ENCODE data around the gene ADAMTS17. TPM values are rescaled to one million over a fixed set of nuclear protein-coding genes. Genes with fewer than 3 reads are reported as not detected.

Gene ADAMTS17
- total RNA-seq, 4 donors from 2014 or later: 5.0 to 16.2 (median 11.6) TPM

DNA sequence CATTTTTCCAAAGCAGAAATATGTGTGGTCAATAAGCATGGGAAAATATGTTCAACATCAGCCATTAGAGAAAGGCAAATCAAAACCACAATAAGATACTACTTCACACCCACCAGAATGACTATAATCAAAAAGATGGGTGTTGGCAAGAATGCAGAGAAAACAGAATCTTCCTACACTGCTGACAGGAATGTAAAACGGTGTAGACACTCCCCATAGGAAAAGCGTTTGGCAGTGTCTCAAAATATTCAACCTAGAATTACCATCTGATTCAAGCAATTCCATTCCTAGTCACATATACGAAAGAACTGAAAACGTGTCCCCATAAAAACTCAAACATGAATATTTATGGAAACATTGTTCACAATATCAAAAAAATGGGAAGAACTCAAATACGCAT lies 123.3 kb downstream of the ADAMTS17 start:
- in situ Hi-C loops (cut with MboI; ENCODE audit: low sequenced_read_pairs in 4 of 4): no loop called here
- Histone ChIP-seq H3K27me3 (no peaks in the 10 kb centered on the region), H3K4me3 (no peak overlapping the region), H3K27ac (no peak overlapping the region), H3K9me3 (no peaks in the 10 kb centered on the region), H3K4me1 (peaks cover 8 to 14% of the 10 kb centered on the region in 2 donors), H3K36me3 (no peaks in the 10 kb centered on the region)
- intact Hi-C loops (cut with DNase I; ENCODE audit: low total_unique reads): no loop called here
- ATAC-seq (no peak), DNase-seq (no peak)
- no peak for TF ChIP-seq POLR2A (IDR thresholded peaks at IDR 0.05)
- TF ChIP-seq, protein P1, sequence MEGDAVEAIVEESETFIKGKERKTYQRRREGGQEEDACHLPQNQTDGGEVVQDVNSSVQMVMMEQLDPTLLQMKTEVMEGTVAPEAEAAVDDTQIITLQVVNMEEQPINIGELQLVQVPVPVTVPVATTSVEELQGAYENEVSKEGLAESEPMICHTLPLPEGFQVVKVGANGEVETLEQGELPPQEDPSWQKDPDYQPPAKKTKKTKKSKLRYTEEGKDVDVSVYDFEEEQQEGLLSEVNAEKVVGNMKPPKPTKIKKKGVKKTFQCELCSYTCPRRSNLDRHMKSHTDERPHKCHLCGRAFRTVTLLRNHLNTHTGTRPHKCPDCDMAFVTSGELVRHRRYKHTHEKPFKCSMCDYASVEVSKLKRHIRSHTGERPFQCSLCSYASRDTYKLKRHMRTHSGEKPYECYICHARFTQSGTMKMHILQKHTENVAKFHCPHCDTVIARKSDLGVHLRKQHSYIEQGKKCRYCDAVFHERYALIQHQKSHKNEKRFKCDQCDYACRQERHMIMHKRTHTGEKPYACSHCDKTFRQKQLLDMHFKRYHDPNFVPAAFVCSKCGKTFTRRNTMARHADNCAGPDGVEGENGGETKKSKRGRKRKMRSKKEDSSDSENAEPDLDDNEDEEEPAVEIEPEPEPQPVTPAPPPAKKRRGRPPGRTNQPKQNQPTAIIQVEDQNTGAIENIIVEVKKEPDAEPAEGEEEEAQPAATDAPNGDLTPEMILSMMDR (IDR thresholded peaks at IDR 0.05 in 4 of 5, conservative IDR thresholded peaks at IDR 0.05 in 1 of 5): no peak

DNA sequence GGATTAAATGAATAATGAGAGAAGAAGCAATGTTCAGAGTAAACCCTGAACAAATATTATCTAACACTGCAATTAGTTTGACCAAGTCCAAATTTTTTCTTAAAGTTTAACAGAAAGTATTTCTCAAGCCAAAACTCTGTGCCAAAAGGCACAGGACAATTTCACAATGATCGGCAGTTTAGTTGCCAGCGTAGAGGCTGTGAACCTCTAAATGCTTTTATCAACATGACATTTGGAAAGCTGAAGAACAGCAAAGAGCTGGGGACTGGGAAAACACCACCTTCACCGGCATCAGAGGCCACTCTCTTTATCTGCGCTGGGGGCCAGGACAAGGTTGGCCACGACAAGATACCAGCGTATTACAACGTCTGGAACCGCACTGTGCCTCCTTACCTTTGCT lies 125.6 kb downstream of the ADAMTS17 start:
- Histone ChIP-seq H3K36me3 (no peaks in the 10 kb centered on the region), H3K9me3 (no peaks in the 10 kb centered on the region), H3K4me1 (peaks cover under 1 to 6% of the 10 kb centered on the region in 2 donors), H3K27ac (peak overlapping the region in 3 of 4 donors; percentile 5 to 44 (median 9)), H3K4me3 (no peak overlapping the region), H3K27me3 (no peaks in the 10 kb centered on the region)
- in situ Hi-C loops (cut with MboI; ENCODE audit: low sequenced_read_pairs in 4 of 4) (no loop called here), intact Hi-C loops (cut with DNase I; ENCODE audit: low total_unique reads) (no loop called here)
- peak in 1 of 2 donors; percentile 47 for DNase-seq
- TF ChIP-seq, protein P1 (IDR thresholded peaks at IDR 0.05 in 4 of 5, conservative IDR thresholded peaks at IDR 0.05 in 1 of 5): no peak
- TF ChIP-seq POLR2A (IDR thresholded peaks at IDR 0.05): no peak
- peak; percentile 69 to 76 for ATAC-seq

DNA sequence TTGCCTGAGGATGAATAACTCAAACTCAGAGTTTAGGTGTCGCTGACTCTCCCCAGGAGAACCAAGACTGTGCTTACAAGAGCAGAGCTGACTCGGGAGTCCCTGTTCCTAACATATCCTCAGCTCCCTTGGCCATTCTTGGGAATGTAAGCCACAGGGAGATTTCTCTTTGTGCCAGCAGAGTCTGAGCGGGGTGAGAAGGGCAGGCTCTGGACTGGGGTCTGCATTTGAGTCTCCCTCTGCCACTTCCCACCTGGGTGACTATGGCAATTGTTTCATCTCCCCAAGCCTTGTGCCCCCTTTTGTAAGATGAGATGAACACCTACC lies 126.0 kb downstream of the ADAMTS17 start:
- no peaks in the 10 kb centered on the region for H3K9me3 ChIP-seq
- intact Hi-C loops (cut with DNase I; ENCODE audit: low total_unique reads) (no loop called here), in situ Hi-C loops (cut with MboI; ENCODE audit: low sequenced_read_pairs in 4 of 4) (no loop called here)
- H3K4me1 ChIP-seq: peaks cover 0 to 6% of the 10 kb centered on the region in 2 donors
- H3K27me3 ChIP-seq: no peaks in the 10 kb centered on the region
- H3K4me3 ChIP-seq: no peak overlapping the region
- ATAC-seq: no peak
- H3K36me3 ChIP-seq: no peaks in the 10 kb centered on the region
- H3K27ac ChIP-seq: peak overlapping the region in 3 of 4 donors; percentile 5 to 44 (median 9)
- no peak for TF ChIP-seq POLR2A (IDR thresholded peaks at IDR 0.05)
- TF ChIP-seq, protein P1 (IDR thresholded peaks at IDR 0.05 in 4 of 5, conservative IDR thresholded peaks at IDR 0.05 in 1 of 5): no peak
- DNase-seq: no peak

DNA sequence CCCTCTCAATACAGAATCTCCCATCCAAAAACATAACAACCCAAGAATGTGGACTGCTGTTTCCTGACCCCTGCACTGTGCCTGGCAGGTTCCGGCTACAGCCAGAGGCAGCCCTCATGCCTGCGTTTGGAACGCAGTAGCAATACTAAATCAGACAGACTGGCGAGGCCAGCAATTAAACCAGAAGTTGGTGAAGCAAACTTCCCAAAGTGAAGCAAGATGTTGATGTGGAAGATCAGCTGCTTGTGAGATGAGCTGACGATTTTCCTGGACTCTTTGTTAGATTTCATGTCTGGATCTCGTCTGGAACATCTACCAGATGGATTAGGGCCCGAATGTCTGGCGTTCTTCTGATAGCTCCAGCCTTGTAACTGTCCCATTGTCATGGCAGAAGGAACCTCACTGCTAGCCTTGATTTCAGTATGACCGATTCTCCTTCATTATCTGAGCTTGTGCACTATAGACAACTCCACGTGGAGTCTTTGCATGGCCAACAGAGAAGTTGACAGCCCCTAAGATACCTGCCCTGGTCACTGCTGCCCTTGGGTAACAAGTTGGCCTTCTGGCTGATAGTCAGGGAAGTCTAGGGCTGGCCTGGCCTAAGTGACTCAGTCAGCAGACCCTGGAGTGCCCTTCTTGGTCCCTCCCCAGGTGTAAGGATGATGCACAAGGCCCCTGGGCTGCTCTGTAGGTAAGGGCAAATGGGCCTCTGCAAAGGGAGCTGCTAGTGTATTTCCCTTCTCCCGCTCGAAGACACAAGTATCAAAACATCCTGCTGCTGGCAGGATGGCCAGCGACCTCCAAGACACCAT lies 126.5 kb downstream of the ADAMTS17 start:
- Histone ChIP-seq H3K36me3 (no peaks in the 10 kb centered on the region), H3K27me3 (no peaks in the 10 kb centered on the region), H3K27ac (peak overlapping the region in 1 of 4 donors; percentile 24), H3K4me1 (peaks cover 0 to 6% of the 10 kb centered on the region in 2 donors), H3K9me3 (no peaks in the 10 kb centered on the region), H3K4me3 (no peak overlapping the region)
- ATAC-seq: peak; percentile 63 to 68
- TF ChIP-seq, protein P1 (IDR thresholded peaks at IDR 0.05 in 4 of 5, conservative IDR thresholded peaks at IDR 0.05 in 1 of 5): no peak
- TF ChIP-seq POLR2A (IDR thresholded peaks at IDR 0.05): no peak
- intact Hi-C loops (cut with DNase I; ENCODE audit: low total_unique reads) (no loop called here), in situ Hi-C loops (cut with MboI; ENCODE audit: low sequenced_read_pairs in 4 of 4) (no loop called here)
- peak in 1 of 2 donors; percentile 34 for DNase-seq
